Skin of body (tissue), 2 donors: ENCODE data around the gene WDR7. TPM values are rescaled to one million over a fixed set of nuclear protein-coding genes. Genes with fewer than 3 reads are reported as not detected.

Source experiments
- DNase-seq: peaks from one replicate; lab custom pipeline; 2025; lab: John Stamatoyannopoulos, UW
- total RNA-seq: library from RNA; depleted of rRNA; stranded (reverse); fragments of >200 nt; gene quantifications from one replicate; pipeline ENCODE4 v1.2.3, GENCODE V29; 2014

Gene WDR7
- total RNA-seq, 1 donor from 2014 or later, result 27.0 TPM

- DNase-seq, result no peak
These were observed 148.6 kb downstream of the WDR7 start for GRCh38 chr18:56799756-56800155.

GRCh38 chr18:56803051-56803450, 151.9 kb downstream of the WDR7 start:
- peak; percentile 74 for DNase-seq

GRCh38 chr18:56804395-56804794, 153.2 kb downstream of the WDR7 start:
- DNase-seq, result peak; percentile 46

GRCh38 chr18:56807901-56808300, 156.7 kb downstream of the WDR7 start:
- DNase-seq, result no peak

GRCh38 chr18:56812674-56813073, 161.5 kb downstream of the WDR7 start:
- DNase-seq, result no peak

GRCh38 chr18:56815926-56816325, 164.8 kb downstream of the WDR7 start:
- DNase-seq, result no peak

- no peak for DNase-seq
These were observed 172.9 kb downstream of the WDR7 start for GRCh38 chr18:56823986-56824565.

- no peak for DNase-seq
These were observed 174.2 kb downstream of the WDR7 start for GRCh38 chr18:56825321-56825720.

GRCh38 chr18:56825878-56826277, 174.7 kb downstream of the WDR7 start:
- no peak for DNase-seq

GRCh38 chr18:56831988-56832387, 180.8 kb downstream of the WDR7 start:
- no peak for DNase-seq

GRCh38 chr18:56835331-56835730, 184.2 kb downstream of the WDR7 start:
- no peak for DNase-seq

GRCh38 chr18:56836173-56836572, 185.0 kb downstream of the WDR7 start:
- DNase-seq, result no peak

GRCh38 chr18:56841836-56842235, 190.7 kb downstream of the WDR7 start:
- no peak for DNase-seq

- DNase-seq, result no peak
These were observed 192.1 kb downstream of the WDR7 start for GRCh38 chr18:56843241-56843640.

GRCh38 chr18:56844556-56844955, 193.4 kb downstream of the WDR7 start:
- DNase-seq, result no peak

- DNase-seq, result no peak
These were observed 200.6 kb downstream of the WDR7 start for GRCh38 chr18:56851774-56852173.

- DNase-seq, result no peak
These were observed 202.8 kb downstream of the WDR7 start for GRCh38 chr18:56853961-56854360.

GRCh38 chr18:56861244-56861643, 210.1 kb downstream of the WDR7 start:
- no peak for DNase-seq

GRCh38 chr18:56869189-56869777, 218.1 kb downstream of the WDR7 start:
- DNase-seq, result peak; percentile 75

GRCh38 chr18:56870982-56871381, 219.8 kb downstream of the WDR7 start:
- DNase-seq, result no peak

- no peak for DNase-seq
These were observed 221.0 kb downstream of the WDR7 start for GRCh38 chr18:56872140-56872539.

GRCh38 chr18:56873441-56874140, 222.4 kb downstream of the WDR7 start:
- DNase-seq, result peak; percentile 8

- no peak for DNase-seq
These were observed 227.6 kb downstream of the WDR7 start for GRCh38 chr18:56878711-56879110.
